ENCODE results near the gene RBM47.
"Not testable (repeated sequence)": the region's sequence is repeated elsewhere in the genome, so short reads cannot be mapped to it uniquely, and the experiment has no call there.

RBM47 gene

DNA sequence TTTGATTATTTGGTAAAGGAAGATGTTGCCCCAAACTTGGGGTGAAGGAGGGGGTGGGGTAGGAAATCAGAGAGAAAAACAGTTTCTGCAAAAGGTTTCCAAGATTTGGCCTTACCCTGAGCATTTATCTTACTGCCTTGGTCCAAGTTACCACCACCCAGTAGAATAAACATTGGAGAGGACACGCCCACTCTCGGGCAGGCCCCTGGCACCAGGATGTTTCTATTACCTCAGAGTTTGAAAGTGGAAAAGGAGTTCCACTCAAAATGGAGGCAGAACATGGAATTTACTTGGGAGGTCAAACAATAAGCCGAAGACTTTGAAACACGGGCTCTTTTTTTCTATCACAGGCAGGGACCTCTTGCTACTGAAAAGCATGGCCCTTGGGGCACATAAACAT lies 180.8 kb downstream of the RBM47 start:
- no peak for TF ChIP-seq CTCF (conservative IDR thresholded peaks at IDR 0.05; ENCODE audit: low read length)
- DNase-seq (ENCODE audit: low read depth), result no peak
- no peak overlapping the region for H3K4me3 ChIP-seq (ENCODE audit: low read length)

GRCh38 chr4:40446839-40447238 lies 182.8 kb downstream of the RBM47 start:
- no peak for TF ChIP-seq CTCF (conservative IDR thresholded peaks at IDR 0.05; ENCODE audit: low read length)
- no peak for DNase-seq (ENCODE audit: low read depth)
- H3K4me3 ChIP-seq (ENCODE audit: low read length), result no peak overlapping the region

DNA sequence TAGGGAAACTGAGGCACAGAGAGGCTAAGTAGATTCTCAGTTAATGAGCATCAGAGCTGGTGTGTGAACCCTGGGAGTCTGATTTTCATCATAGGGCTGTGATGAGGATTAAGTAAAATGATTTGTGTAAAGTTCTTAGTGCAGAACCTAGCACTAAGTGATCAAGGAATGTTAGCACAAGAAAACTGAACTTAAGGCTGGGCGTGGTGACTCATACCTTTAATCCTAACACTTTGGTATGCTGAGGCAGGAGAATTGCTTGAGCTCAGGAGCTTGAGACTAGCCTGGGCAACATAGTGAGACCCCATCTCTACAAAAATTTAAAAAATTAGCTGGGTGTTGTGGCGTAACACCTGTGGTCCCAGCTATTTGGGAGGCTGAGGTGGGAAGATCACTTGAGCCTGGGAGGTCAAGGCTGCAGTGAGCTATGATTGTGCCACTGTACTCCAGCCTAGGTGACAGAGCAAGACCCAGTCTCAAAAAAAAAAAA lies 183.4 kb downstream of the RBM47 start:
- H3K4me3 ChIP-seq (ENCODE audit: low read length), result not testable (repeated sequence)
- DNase-seq (ENCODE audit: low read depth), result peak; percentile 6

GRCh38 chr4:40445671-40446070 lies 184.0 kb downstream of the RBM47 start:
- no peak for TF ChIP-seq CTCF (conservative IDR thresholded peaks at IDR 0.05; ENCODE audit: low read length)
- H3K4me3 ChIP-seq (ENCODE audit: low read length), result no peak overlapping the region

GRCh38 chr4:40441430-40441829 lies 188.2 kb downstream of the RBM47 start:
- H3K4me3 ChIP-seq (ENCODE audit: low read length), result no peak overlapping the region
- no peak for TF ChIP-seq CTCF (conservative IDR thresholded peaks at IDR 0.05; ENCODE audit: low read length)
- no peak for DNase-seq (ENCODE audit: low read depth)

More at GRCh38 chr4:40445671-40446070, 184.0 kb downstream of the RBM47 start:
- no peak for DNase-seq (ENCODE audit: low read depth)

- TF ChIP-seq CTCF (conservative IDR thresholded peaks at IDR 0.05; ENCODE audit: low read length), result no peak
- no peak for DNase-seq (ENCODE audit: low read depth)
- H3K4me3 ChIP-seq (ENCODE audit: low read length), result no peak overlapping the region
Observed at GRCh38 chr4:40439519-40439918, 190.1 kb downstream of the RBM47 start.

DNA sequence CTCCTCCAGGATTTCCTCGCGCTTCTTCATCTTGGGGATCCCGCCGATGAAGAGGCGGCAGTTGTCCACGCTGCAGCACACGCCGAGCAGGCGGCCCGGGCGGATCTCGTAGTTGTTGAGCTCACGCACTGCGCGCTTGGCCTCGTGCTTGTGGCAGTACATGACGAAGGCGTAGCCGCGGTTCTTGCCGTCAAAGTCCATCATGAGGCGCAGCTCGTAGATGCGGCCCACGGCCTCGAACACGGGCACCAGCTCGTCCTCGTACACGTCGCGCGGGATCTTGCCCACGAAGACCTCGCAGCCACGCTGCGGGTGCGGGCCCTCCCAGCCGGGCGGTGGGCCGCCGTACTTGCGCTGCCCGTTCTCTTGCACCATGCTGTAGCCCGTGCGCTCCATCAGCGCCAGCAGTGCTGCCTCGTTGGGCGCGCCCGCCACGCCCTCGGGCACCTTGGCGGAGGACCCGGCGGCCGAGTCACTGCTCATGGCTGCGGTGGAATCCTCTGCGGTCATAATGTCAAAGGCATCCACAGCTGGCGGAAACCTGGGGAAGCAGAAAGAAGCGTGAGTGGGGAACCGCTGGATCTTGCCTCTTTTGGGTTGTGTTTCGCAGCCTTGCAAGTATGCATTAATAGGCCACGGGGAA lies 191.2 kb downstream of the RBM47 start:
- DNase-seq (ENCODE audit: low read depth), result no peak
- no peak for TF ChIP-seq CTCF (conservative IDR thresholded peaks at IDR 0.05; ENCODE audit: low read length)

More for the DNA sequence above, 191.2 kb downstream of the RBM47 start:
- H3K4me3 ChIP-seq (ENCODE audit: low read length), result no peak overlapping the region
